Mammary epithelial cell (primary cell): ENCODE data around the gene PRTG.

Experiments used
- CTCF ChIP-seq, 2 donors: IDR thresholded peaks in 1 of 2; conservative IDR thresholded peaks in 1 of 2; 2 replicates each; pipeline ENCODE4 v1.5.1; 2011 to 2012; ENCODE audit warnings: inconsistent platforms in 2 of 2, low read length in 2 of 2, mild to moderate bottlenecking in 2 of 2, control low read depth in 1 of 2, low read depth in 1 of 2; ENCODE audit not compliant: insufficient read depth in 1 of 2; ENCODE audit errors: extremely low read depth in 1 of 2
- EZH2 ChIP-seq: IDR thresholded peaks from 2 replicates; pipeline ENCODE4 v1.6.1; 2012; ENCODE audit warnings: low read length, inconsistent platforms, borderline replicate concordance

GRCh38 chr15:55661428-55661827 lies 81.5 kb downstream of the PRTG start:
- no peak for TF ChIP-seq CTCF (conservative IDR thresholded peaks at IDR 0.05 in 1 of 2, IDR thresholded peaks at IDR 0.05 in 1 of 2; ENCODE audit: extremely low read depth in 1 of 2, insufficient read depth in 1 of 2, low read depth in 1 of 2, low read length in 2 of 2)
- TF ChIP-seq EZH2, result no peak
